Sigmoid colon (tissue), 4 donors: ENCODE data around the gene POFUT1.

Experiments used
- EP300 ChIP-seq, 4 donors: sonication (generic); formaldehyde crosslinking; IDR thresholded peaks; one replicate each; pipeline ENCODE4 v1.6.1; 2017; ENCODE audit warnings: antibody characterized with exemption in 4 of 4
- POLR2A ChIP-seq, 2 donors: fragments of 450-650 bp; IDR thresholded peaks; one replicate each; pipeline ENCODE4 v1.6.1; 2016; ENCODE audit warnings: antibody characterized with exemption in 2 of 2, mild to moderate bottlenecking in 2 of 2, moderate library complexity in 2 of 2
- POLR2AphosphoS5 ChIP-seq, 4 donors: sonication (generic); formaldehyde crosslinking; IDR thresholded peaks; one replicate each; pipeline ENCODE4 v1.6.1; 2017; ENCODE audit warnings: antibody characterized with exemption in 4 of 4
- TF ChIP-seq, protein P1 (sequence below), 4 experiments: fragments of 450-650 bp in 3 of 4; fragments of 200-600 bp in 1 of 4; IDR thresholded peaks; one replicate each; pipeline ENCODE4 v1.5.1; 2016 to 2019; ENCODE audit warnings: antibody characterized with exemption in 4 of 4, mild to moderate bottlenecking in 3 of 4, moderate library complexity in 2 of 4

- TF ChIP-seq, protein P1, sequence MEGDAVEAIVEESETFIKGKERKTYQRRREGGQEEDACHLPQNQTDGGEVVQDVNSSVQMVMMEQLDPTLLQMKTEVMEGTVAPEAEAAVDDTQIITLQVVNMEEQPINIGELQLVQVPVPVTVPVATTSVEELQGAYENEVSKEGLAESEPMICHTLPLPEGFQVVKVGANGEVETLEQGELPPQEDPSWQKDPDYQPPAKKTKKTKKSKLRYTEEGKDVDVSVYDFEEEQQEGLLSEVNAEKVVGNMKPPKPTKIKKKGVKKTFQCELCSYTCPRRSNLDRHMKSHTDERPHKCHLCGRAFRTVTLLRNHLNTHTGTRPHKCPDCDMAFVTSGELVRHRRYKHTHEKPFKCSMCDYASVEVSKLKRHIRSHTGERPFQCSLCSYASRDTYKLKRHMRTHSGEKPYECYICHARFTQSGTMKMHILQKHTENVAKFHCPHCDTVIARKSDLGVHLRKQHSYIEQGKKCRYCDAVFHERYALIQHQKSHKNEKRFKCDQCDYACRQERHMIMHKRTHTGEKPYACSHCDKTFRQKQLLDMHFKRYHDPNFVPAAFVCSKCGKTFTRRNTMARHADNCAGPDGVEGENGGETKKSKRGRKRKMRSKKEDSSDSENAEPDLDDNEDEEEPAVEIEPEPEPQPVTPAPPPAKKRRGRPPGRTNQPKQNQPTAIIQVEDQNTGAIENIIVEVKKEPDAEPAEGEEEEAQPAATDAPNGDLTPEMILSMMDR (IDR thresholded peaks at IDR 0.05): no peak
- TF ChIP-seq EP300 (IDR thresholded peaks at IDR 0.05) (no peak), POLR2A (IDR thresholded peaks at IDR 0.05) (no peak), POLR2AphosphoS5 (IDR thresholded peaks at IDR 0.05) (no peak)
These were observed 22.6 kb upstream of the POFUT1 start for GRCh38 chr20:32184961-32185603.
